ENCODE measurements around the gene ZNF558.

Gene ZNF558

GRCh38 chr19:8832132-8833021 lies at the start of gene ZNF558, which contains the start of gene MBD3L1:
ZNF558 (minus strand) TSS chr19:8832304; CDS start chr19:8822659, 9,645 bp downstream.
MBD3L1 (plus strand) TSS chr19:8832377; CDS start chr19:8842679, 10,302 bp downstream.
- peak; percentile 89 for DNase-seq

- no peak for DNase-seq
Measured at GRCh38 chr19:8881512-8881911, 49.4 kb upstream of the ZNF558 start.

- DNase-seq: no peak
Measured at GRCh38 chr19:8880868-8881488, 48.9 kb upstream of the ZNF558 start.

- no peak for DNase-seq
Measured at GRCh38 chr19:8877854-8878705, 46.0 kb upstream of the ZNF558 start.

GRCh38 chr19:8866344-8866743 lies 34.2 kb upstream of the ZNF558 start:
- DNase-seq: no peak

- no peak for DNase-seq
Measured at GRCh38 chr19:8858260-8858659, 26.2 kb upstream of the ZNF558 start.

- no peak for DNase-seq
Measured at GRCh38 chr19:8850488-8850887, 18.4 kb upstream of the ZNF558 start.

GRCh38 chr19:8849232-8849631 lies 17.1 kb upstream of the ZNF558 start:
- DNase-seq: no peak

GRCh38 chr19:8846819-8847218 lies 14.7 kb upstream of the ZNF558 start:
- DNase-seq: no peak

GRCh38 chr19:8840708-8841107 lies 8.6 kb upstream of the ZNF558 start:
- no peak for DNase-seq

GRCh38 chr19:8835877-8836276 lies 3.8 kb upstream of the ZNF558 start:
- no peak for DNase-seq

GRCh38 chr19:8835446-8835845 lies 3.3 kb upstream of the ZNF558 start:
- no peak for DNase-seq

GRCh38 chr19:8831832-8832131 lies 322 bp downstream of the ZNF558 start:
- DNase-seq: no peak

- DNase-seq: no peak
Measured at GRCh38 chr19:8831373-8831772, 731 bp downstream of the ZNF558 start.

GRCh38 chr19:8827277-8827676 lies 4.8 kb downstream of the ZNF558 start:
- no peak for DNase-seq

- no peak for DNase-seq
Measured at GRCh38 chr19:8826371-8826770, 5.7 kb downstream of the ZNF558 start.

GRCh38 chr19:8821748-8822241 lies 10.3 kb downstream of the ZNF558 start:
- no peak for DNase-seq

- DNase-seq: no peak
Measured at GRCh38 chr19:8820234-8820633, 11.9 kb downstream of the ZNF558 start.

- no peak for DNase-seq
Measured at GRCh38 chr19:8815780-8816179, 16.3 kb downstream of the ZNF558 start.

GRCh38 chr19:8814176-8814575 lies 17.9 kb downstream of the ZNF558 start:
- DNase-seq: no peak

GRCh38 chr19:8811315-8812172 lies 20.6 kb downstream of the ZNF558 start:
- no peak for DNase-seq

- no peak for DNase-seq
Measured at GRCh38 chr19:8806661-8807060, 25.4 kb downstream of the ZNF558 start.
